Measurements from ENCODE around the gene PRPF6.
"Not testable (repeated sequence)": the region's sequence is repeated elsewhere in the genome, so short reads cannot be mapped to it uniquely, and the experiment has no call there.

Gene PRPF6

GRCh38 chr20:63973636-63974401, 7.1 kb upstream of the PRPF6 start:
- peak; percentile 93 for DNase-seq (ENCODE audit: low spot score)

GRCh38 chr20:63974402-63975200, 6.3 kb upstream of the PRPF6 start:
- no peak for DNase-seq (ENCODE audit: low spot score)

GRCh38 chr20:63976511-63976910, 4.4 kb upstream of the PRPF6 start:
- DNase-seq (ENCODE audit: low spot score) = not testable (repeated sequence)

- DNase-seq (ENCODE audit: low spot score) = no peak
Measured at GRCh38 chr20:63976980-63977738, 3.8 kb upstream of the PRPF6 start.

GRCh38 chr20:63977739-63978276, 3.1 kb upstream of the PRPF6 start:
- no peak for DNase-seq (ENCODE audit: low spot score)

- DNase-seq (ENCODE audit: low spot score) = no peak
Measured at GRCh38 chr20:63978319-63979228, 2.4 kb upstream of the PRPF6 start.

GRCh38 chr20:63979229-63979556, 1.7 kb upstream of the PRPF6 start:
- no peak for DNase-seq (ENCODE audit: low spot score)

- DNase-seq (ENCODE audit: low spot score) = no peak
Measured at GRCh38 chr20:63979557-63980316, 1.2 kb upstream of the PRPF6 start, which contains the start of gene SAMD10. SAMD10 (minus strand) TSS chr20:63979642; CDS start chr20:63979467, 175 bp downstream.

GRCh38 chr20:63980317-63980805, 571 bp upstream of the PRPF6 start:
- DNase-seq (ENCODE audit: low spot score) = no peak

GRCh38 chr20:63982937-63983336, 2.0 kb downstream of the PRPF6 start:
- DNase-seq (ENCODE audit: low spot score) = no peak

- no peak for DNase-seq (ENCODE audit: low spot score)
Measured at GRCh38 chr20:64000906-64001305, 20.0 kb downstream of the PRPF6 start.

GRCh38 chr20:64001607-64002011, 20.7 kb downstream of the PRPF6 start:
- no peak for DNase-seq (ENCODE audit: low spot score)

- DNase-seq (ENCODE audit: low spot score) = no peak
Measured at GRCh38 chr20:64003960-64004725, 23.2 kb downstream of the PRPF6 start.

- DNase-seq (ENCODE audit: low spot score) = no peak
Measured at GRCh38 chr20:64005394-64005793, 24.5 kb downstream of the PRPF6 start.

GRCh38 chr20:64006490-64006889, 25.6 kb downstream of the PRPF6 start:
- no peak for DNase-seq (ENCODE audit: low spot score)

GRCh38 chr20:64006902-64007301, 26.0 kb downstream of the PRPF6 start:
- DNase-seq (ENCODE audit: low spot score) = no peak

- no peak for DNase-seq (ENCODE audit: low spot score)
Measured at GRCh38 chr20:64009811-64010387, 29.0 kb downstream of the PRPF6 start.

- no peak for DNase-seq (ENCODE audit: low spot score)
Measured at GRCh38 chr20:64010711-64011237, 29.8 kb downstream of the PRPF6 start.

- DNase-seq (ENCODE audit: low spot score) = no peak
Measured at GRCh38 chr20:64011366-64011779, 30.4 kb downstream of the PRPF6 start.

Data from left forelimb (tissue), 1 donor.